Caco-2 (cell line): Measurements from ENCODE around the gene PARP11. TPM values are rescaled to one million over a fixed set of nuclear protein-coding genes. Genes with fewer than 3 reads are reported as not detected.

Experiments
- BruUV-seq: library from RNA; stranded (reverse); fragments of 400-500 nt; replicated peaks from 2 replicates; lab custom pipeline; 2021; lab: Mats Ljungman, UMichigan
- CTCF ChIA-PET: fragments of 300-600 bp; sonication (Branson Sonifier 250); formaldehyde crosslinking; loops from one replicate; lab custom pipeline; 2022; ENCODE audit warnings: antibody characterized with exemption; lab: Charles Lee
- POLR2A ChIA-PET: fragments of 300-600 bp; sonication (Branson Sonifier 250); formaldehyde crosslinking; loops from one replicate; lab custom pipeline; 2022; ENCODE audit warnings: antibody characterized with exemption; lab: Charles Lee
- DNase-seq, 2 experiments: peaks; one replicate each; pipeline versions ENCODE4 v3.0.0 to v3.0.0-alpha.2; 2020 to 2022
- H3K27me3 ChIP-seq: replicated peaks from 2 replicates; pipeline ENCODE4 v1.6.0; 2011; ENCODE audit warnings: low read length; ENCODE audit not compliant: control insufficient read depth, insufficient read depth
- H3K36me3 ChIP-seq: 2 replicates; pipeline ENCODE4 v1.5.1; 2011; ENCODE audit warnings: low read length; ENCODE audit not compliant: control insufficient read depth, insufficient read depth
- H3K4me1 ChIP-seq: fragments of 250-450 bp; sonication (Bioruptor Pico); 2 replicates; pipeline ENCODE4 v1.5.1; 2020; ENCODE audit warnings: mild to moderate bottlenecking
- H3K4me3 ChIP-seq: 2 replicates; pipeline ENCODE4 v1.5.1; 2011; ENCODE audit warnings: low read depth, mild to moderate bottlenecking, control low read depth, low read length
- H3K9me3 ChIP-seq: fragments of 250-450 bp; sonication (Bioruptor Pico); 2 replicates; pipeline ENCODE4 v1.5.1; 2020; ENCODE audit warnings: mild to moderate bottlenecking, moderate library complexity
- H3K27ac Mint-ChIP-seq: one replicate; pipeline ENCODE4 v1.8.0; 2022; ENCODE audit warnings: mixed read lengths; ENCODE audit not compliant: unreplicated experiment
- H3K27me3 Mint-ChIP-seq: one replicate; pipeline ENCODE4 v1.8.0; 2022; ENCODE audit warnings: mixed read lengths; ENCODE audit not compliant: insufficient read depth, unreplicated experiment
- H3K36me3 Mint-ChIP-seq: one replicate; pipeline ENCODE4 v1.8.0; 2022; ENCODE audit warnings: mild to moderate bottlenecking, mixed read lengths; ENCODE audit not compliant: insufficient read depth, unreplicated experiment
- H3K4me1 Mint-ChIP-seq: one replicate; pipeline ENCODE4 v1.8.0; 2022; ENCODE audit warnings: low read depth, mixed read lengths; ENCODE audit not compliant: unreplicated experiment
- H3K4me3 Mint-ChIP-seq: one replicate; pipeline ENCODE4 v1.8.0; 2022; ENCODE audit warnings: mild to moderate bottlenecking, moderate library complexity, mixed read lengths; ENCODE audit not compliant: unreplicated experiment
- H3K9me3 Mint-ChIP-seq: one replicate; pipeline ENCODE4 v1.8.0; 2022; ENCODE audit warnings: mixed read lengths; ENCODE audit not compliant: unreplicated experiment
- intact Hi-C: fragments of 100-400 bp; cut with micrococcal nuclease; formaldehyde crosslinking; loops from one replicate; pipeline ENCODE4 v1.10.0; 2022; ENCODE audit not compliant: unreplicated experiment
- total RNA-seq: library from RNA; stranded (reverse); gene quantifications from 2 replicates; pipeline ENCODE4 v1.2.3, GENCODE V29; 2022
- TF ChIP-seq, protein P1 (sequence below), 2 experiments: fragments of 200-600 bp in 1 of 2; IDR thresholded peaks; 1 replicate in 1 of 2; 2 replicates in 1 of 2; pipeline versions ENCODE4 v1.5.1 to v1.8.0; 2011 to 2022; ENCODE audit warnings: antibody characterized with exemption in 1 of 2, control low read depth in 1 of 2, inconsistent platforms in 1 of 2, low read depth in 1 of 2, low read length in 1 of 2, mild to moderate bottlenecking in 1 of 2, moderate library complexity in 1 of 2; ENCODE audit not compliant: insufficient read depth in 1 of 2, severe bottlenecking in 1 of 2, unreplicated experiment in 1 of 2

Gene PARP11
- total RNA-seq, 1 experiment from 2014 or later, result 18.1 TPM

DNA sequence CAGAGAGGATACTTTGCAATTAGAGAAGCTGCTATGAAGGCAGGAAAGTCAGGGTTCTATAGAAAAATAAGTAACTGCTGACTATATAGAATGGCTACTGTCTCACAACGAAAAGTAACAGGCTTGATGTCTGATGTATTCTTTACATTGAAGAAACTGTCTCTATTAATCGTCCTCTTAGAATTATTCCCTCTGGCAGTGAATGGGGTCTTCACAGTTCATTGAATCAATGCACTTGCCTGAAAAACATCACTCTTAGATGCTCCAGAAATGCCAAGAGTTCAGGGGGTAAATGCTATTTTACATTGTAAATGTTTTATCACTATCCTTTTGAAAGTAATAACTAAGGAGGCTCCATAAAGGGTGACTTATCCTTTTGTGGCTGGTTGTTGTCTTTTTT lies 82.6 kb downstream of the PARP11 start:
- Mint-ChIP-seq H3K9me3 (no peaks in the 10 kb centered on the region), H3K27me3 (peaks cover 8% of the 10 kb centered on the region), H3K36me3 (no peaks in the 10 kb centered on the region), H3K27ac (no peak overlapping the region), H3K4me3 (no peak overlapping the region), H3K4me1 (no peaks in the 10 kb centered on the region)
- Histone ChIP-seq H3K4me3 (no peak overlapping the region), H3K27me3 (no peaks in the 10 kb centered on the region), H3K4me1 (no peaks in the 10 kb centered on the region), H3K36me3 (no peaks in the 10 kb centered on the region), H3K9me3 (no peaks in the 10 kb centered on the region)
- no TSS peak for BruUV-seq
- TF ChIP-seq, protein P1, sequence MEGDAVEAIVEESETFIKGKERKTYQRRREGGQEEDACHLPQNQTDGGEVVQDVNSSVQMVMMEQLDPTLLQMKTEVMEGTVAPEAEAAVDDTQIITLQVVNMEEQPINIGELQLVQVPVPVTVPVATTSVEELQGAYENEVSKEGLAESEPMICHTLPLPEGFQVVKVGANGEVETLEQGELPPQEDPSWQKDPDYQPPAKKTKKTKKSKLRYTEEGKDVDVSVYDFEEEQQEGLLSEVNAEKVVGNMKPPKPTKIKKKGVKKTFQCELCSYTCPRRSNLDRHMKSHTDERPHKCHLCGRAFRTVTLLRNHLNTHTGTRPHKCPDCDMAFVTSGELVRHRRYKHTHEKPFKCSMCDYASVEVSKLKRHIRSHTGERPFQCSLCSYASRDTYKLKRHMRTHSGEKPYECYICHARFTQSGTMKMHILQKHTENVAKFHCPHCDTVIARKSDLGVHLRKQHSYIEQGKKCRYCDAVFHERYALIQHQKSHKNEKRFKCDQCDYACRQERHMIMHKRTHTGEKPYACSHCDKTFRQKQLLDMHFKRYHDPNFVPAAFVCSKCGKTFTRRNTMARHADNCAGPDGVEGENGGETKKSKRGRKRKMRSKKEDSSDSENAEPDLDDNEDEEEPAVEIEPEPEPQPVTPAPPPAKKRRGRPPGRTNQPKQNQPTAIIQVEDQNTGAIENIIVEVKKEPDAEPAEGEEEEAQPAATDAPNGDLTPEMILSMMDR (IDR thresholded peaks at IDR 0.05; ENCODE audit: insufficient read depth in 1 of 2, low read depth in 1 of 2, low read length in 1 of 2, severe bottlenecking in 1 of 2, unreplicated experiment in 1 of 2), result no peak
- POLR2A ChIA-PET, result no interaction called here
- no peak for DNase-seq
- intact Hi-C loops, result no loop called here
- CTCF ChIA-PET, result no interaction called here

DNA sequence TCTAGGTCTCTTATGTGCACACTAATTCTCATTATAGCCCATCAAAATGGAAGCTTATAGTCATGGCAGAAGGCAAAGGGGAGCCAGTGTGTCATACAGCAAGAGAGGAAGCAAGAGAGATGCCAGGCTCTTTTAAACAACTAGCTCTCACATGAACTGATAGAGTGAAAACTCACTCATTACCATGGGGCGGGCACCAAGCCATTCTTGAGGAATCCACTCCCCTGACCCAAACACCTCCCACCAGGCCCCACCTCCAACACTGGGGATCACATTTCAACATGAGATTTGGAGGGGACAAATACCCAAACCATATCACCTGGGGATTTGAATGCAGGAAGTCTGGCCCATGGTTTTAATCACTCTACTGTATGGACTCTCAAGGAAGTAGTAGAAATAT lies 83.4 kb downstream of the PARP11 start:
- no peak overlapping the region for H3K4me3 ChIP-seq
- intact Hi-C loops, result no loop called here
- ChIA-PET POLR2A (no interaction called here), CTCF (interaction anchor here (0.6 kb wide), 1 partner anchor 490 kb away, joined by 3 read pairs; no protein-coding TSS in a partner anchor)
- Mint-ChIP-seq H3K4me3 (no peak overlapping the region), H3K9me3 (no peaks in the 10 kb centered on the region), H3K27me3 (peaks cover 11% of the 10 kb centered on the region), H3K4me1 (no peaks in the 10 kb centered on the region), H3K27ac (no peak overlapping the region), H3K36me3 (no peaks in the 10 kb centered on the region)
- DNase-seq, result no peak
- H3K27me3 ChIP-seq, result no peaks in the 10 kb centered on the region
- no peaks in the 10 kb centered on the region for H3K36me3 ChIP-seq
- no peaks in the 10 kb centered on the region for H3K9me3 ChIP-seq
- H3K4me1 ChIP-seq, result no peaks in the 10 kb centered on the region
- TF ChIP-seq, protein P1 (IDR thresholded peaks at IDR 0.05; ENCODE audit: insufficient read depth in 1 of 2, low read depth in 1 of 2, low read length in 1 of 2, severe bottlenecking in 1 of 2, unreplicated experiment in 1 of 2), result no peak
- no TSS peak for BruUV-seq

DNA sequence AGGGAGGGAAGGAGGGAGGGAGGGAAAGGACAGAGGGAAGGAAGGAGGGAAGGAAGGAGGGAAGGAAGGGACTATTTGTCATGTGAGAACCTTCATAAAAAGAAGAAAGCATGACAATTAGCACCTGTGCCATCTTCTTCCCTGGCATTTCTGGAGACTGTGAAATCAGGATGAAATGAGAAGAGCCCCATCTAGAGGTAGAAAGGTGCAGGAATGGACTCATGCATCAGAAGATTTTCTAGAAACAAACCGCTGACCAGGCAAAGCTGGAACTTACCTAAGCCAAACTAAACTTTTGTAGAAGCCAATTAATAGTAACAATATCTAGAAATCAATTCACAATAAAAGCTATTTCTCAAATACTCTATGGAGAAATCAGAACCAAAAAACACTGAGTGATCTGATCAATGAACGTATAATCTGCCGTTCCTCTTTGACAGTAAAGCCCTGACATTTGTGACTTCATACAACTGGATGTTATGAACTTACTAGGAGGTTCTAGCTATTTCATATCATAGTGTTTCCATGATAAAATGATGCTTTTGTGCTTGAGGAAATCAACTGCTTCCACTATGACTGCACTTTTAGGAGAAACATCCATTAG lies 95.9 kb downstream of the PARP11 start:
- Mint-ChIP-seq H3K27ac (no peak overlapping the region), H3K4me3 (no peak overlapping the region), H3K4me1 (no peaks in the 10 kb centered on the region), H3K9me3 (no peaks in the 10 kb centered on the region), H3K27me3 (peaks cover 13% of the 10 kb centered on the region), H3K36me3 (no peaks in the 10 kb centered on the region)
- ChIA-PET POLR2A (interaction anchor here (0.6 kb wide), 1 partner anchor 206 kb away, joined by 3 read pairs; no protein-coding TSS in a partner anchor), CTCF (interaction anchor here (0.6 to 2.3 kb wide), 10 partner anchors 11 to 477 kb away, joined by 3 to 18 read pairs (median 4); no protein-coding TSS in a partner anchor)
- DNase-seq, result peak in 1 of 2 experiments; percentile 59
- H3K9me3 ChIP-seq, result no peaks in the 10 kb centered on the region
- H3K4me1 ChIP-seq, result no peaks in the 10 kb centered on the region
- TF ChIP-seq, protein P1 (IDR thresholded peaks at IDR 0.05; ENCODE audit: insufficient read depth in 1 of 2, low read depth in 1 of 2, low read length in 1 of 2, severe bottlenecking in 1 of 2, unreplicated experiment in 1 of 2), result peak; percentile 80 to 82
- 0 out of 2 replicates have a peak, but pooled peaks cover 1% of the 10 kb centered on the region for H3K27me3 ChIP-seq
- intact Hi-C loops, result loop anchor here (1.0 to 10.0 kb wide), 4 partner anchors 122 to 477 kb away; partner anchors contain the start of gene PRMT8
- no TSS peak for BruUV-seq
- no peak overlapping the region for H3K4me3 ChIP-seq
- no peaks in the 10 kb centered on the region for H3K36me3 ChIP-seq
